ENCODE data around the gene LEKR1. TPM values are rescaled to one million over a fixed set of nuclear protein-coding genes. Genes with fewer than 3 reads are reported as not detected.
"Not testable (repeated sequence)": the region's sequence is repeated elsewhere in the genome, so short reads cannot be mapped to it uniquely, and the experiment has no call there.

Gene LEKR1
- polyA plus RNA-seq, 1 experiment = 0.12 TPM

- no peak for TF ChIP-seq CTCF (IDR thresholded peaks at IDR 0.05; ENCODE audit: insufficient read depth, low read depth, low read length)
- POLR2A ChIA-PET = interaction anchor here (0.6 kb wide), 1 partner anchor 201 kb away, joined by 3 read pairs; no protein-coding TSS in a partner anchor
- H3K4me3 ChIP-seq (ENCODE audit: low read depth, low read length) = no peak overlapping the region
- no peak for DNase-seq (ENCODE audit: low read depth)
- no peaks in the 10 kb centered on the region for H3K27me3 ChIP-seq (ENCODE audit: control insufficient read depth, insufficient read depth, low read length)
- H3K36me3 ChIP-seq (ENCODE audit: control insufficient read depth, insufficient read depth, low read length) = no peaks in the 10 kb centered on the region
- CTCF ChIA-PET = interaction anchor here (0.7 to 1.8 kb wide), 3 partner anchors 20 to 191 kb away, joined by 3 to 5 read pairs (median 3); no protein-coding TSS in a partner anchor
These were observed 62.4 kb downstream of the LEKR1 start for GRCh38 chr3:156888576-156888975.

- POLR2A ChIA-PET = no interaction called here
These were observed 66.5 kb downstream of the LEKR1 start for GRCh38 chr3:156892701-156893100.

GRCh38 chr3:156895374-156895773 is 69.2 kb downstream of the LEKR1 start:
- CTCF ChIA-PET, POLR2A ChIA-PET: not testable (repeated sequence)

More at GRCh38 chr3:156892701-156893100, 66.5 kb downstream of the LEKR1 start:
- Histone ChIP-seq H3K27me3 (ENCODE audit: control insufficient read depth, insufficient read depth, low read length) (no peaks in the 10 kb centered on the region), H3K4me3 (ENCODE audit: low read depth, low read length) (no peak overlapping the region), H3K36me3 (ENCODE audit: control insufficient read depth, insufficient read depth, low read length) (no peaks in the 10 kb centered on the region)
- CTCF ChIA-PET = no interaction called here
- DNase-seq (ENCODE audit: low read depth) = peak; percentile 50
- no peak for TF ChIP-seq CTCF (IDR thresholded peaks at IDR 0.05; ENCODE audit: insufficient read depth, low read depth, low read length)

GRCh38 chr3:156897851-156898250 is 71.7 kb downstream of the LEKR1 start:
- DNase-seq (ENCODE audit: low read depth); POLR2A ChIA-PET: not testable (repeated sequence)
- CTCF ChIA-PET = interaction anchor here (1.1 kb wide), 1 partner anchor 233 kb away, joined by 4 read pairs; no protein-coding TSS in a partner anchor

More at GRCh38 chr3:156895374-156895773, 69.2 kb downstream of the LEKR1 start:
- not testable (repeated sequence) for H3K4me3 ChIP-seq (ENCODE audit: low read depth, low read length); H3K27me3 ChIP-seq (ENCODE audit: control insufficient read depth, insufficient read depth, low read length); DNase-seq (ENCODE audit: low read depth); H3K36me3 ChIP-seq (ENCODE audit: control insufficient read depth, insufficient read depth, low read length)

GRCh38 chr3:156898296-156898880 is 72.2 kb downstream of the LEKR1 start:
- ChIA-PET POLR2A (interaction anchor here (0.6 to 0.7 kb wide), 2 partner anchors 389 to 513 kb away, joined by 3 to 7 read pairs; no protein-coding TSS in a partner anchor), CTCF (interaction anchor here (0.6 to 1.1 kb wide), 4 partner anchors 138 to 233 kb away, joined by 3 to 5 read pairs (median 4); no protein-coding TSS in a partner anchor)
- Histone ChIP-seq H3K27me3 (ENCODE audit: control insufficient read depth, insufficient read depth, low read length) (no peaks in the 10 kb centered on the region), H3K36me3 (ENCODE audit: control insufficient read depth, insufficient read depth, low read length) (no peaks in the 10 kb centered on the region), H3K4me3 (ENCODE audit: low read depth, low read length) (no peak overlapping the region)
- no peak for DNase-seq (ENCODE audit: low read depth)
- no peak for TF ChIP-seq CTCF (IDR thresholded peaks at IDR 0.05; ENCODE audit: insufficient read depth, low read depth, low read length)

More at GRCh38 chr3:156897851-156898250, 71.7 kb downstream of the LEKR1 start:
- not testable (repeated sequence) for H3K27me3 ChIP-seq (ENCODE audit: control insufficient read depth, insufficient read depth, low read length); H3K36me3 ChIP-seq (ENCODE audit: control insufficient read depth, insufficient read depth, low read length); H3K4me3 ChIP-seq (ENCODE audit: low read depth, low read length)

GRCh38 chr3:156899951-156900350 is 73.8 kb downstream of the LEKR1 start:
- Histone ChIP-seq H3K27me3 (ENCODE audit: control insufficient read depth, insufficient read depth, low read length) (no peaks in the 10 kb centered on the region), H3K36me3 (ENCODE audit: control insufficient read depth, insufficient read depth, low read length) (no peaks in the 10 kb centered on the region), H3K4me3 (ENCODE audit: low read depth, low read length) (no peak overlapping the region)
- ChIA-PET CTCF (no interaction called here), POLR2A (no interaction called here)
- TF ChIP-seq CTCF (IDR thresholded peaks at IDR 0.05; ENCODE audit: insufficient read depth, low read depth, low read length) = no peak
- no peak for DNase-seq (ENCODE audit: low read depth)
